ENCODE results near the gene ATP8B2.

DNA sequence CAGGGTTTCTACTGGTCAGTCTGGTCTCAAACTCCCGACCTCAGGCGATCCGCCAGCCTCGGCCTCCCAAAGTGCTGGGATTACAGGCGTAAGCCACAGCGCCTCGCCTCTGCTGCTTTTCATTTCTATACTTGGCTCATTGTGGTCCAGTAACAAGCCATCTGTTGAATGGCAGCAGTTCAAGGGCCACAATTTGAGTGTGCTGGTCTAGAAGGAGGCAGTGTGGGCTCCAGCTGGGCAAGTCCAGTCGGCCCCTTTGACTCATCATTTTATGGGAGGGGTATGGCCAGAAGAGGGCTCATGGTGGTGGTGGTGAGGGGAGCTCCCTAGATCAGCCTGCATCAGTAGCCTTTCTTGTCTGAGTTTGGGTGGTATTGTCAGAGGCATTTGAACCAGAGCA, 33.2 kb downstream of the ATP8B2 start:
- TF ChIP-seq, protein P1, sequence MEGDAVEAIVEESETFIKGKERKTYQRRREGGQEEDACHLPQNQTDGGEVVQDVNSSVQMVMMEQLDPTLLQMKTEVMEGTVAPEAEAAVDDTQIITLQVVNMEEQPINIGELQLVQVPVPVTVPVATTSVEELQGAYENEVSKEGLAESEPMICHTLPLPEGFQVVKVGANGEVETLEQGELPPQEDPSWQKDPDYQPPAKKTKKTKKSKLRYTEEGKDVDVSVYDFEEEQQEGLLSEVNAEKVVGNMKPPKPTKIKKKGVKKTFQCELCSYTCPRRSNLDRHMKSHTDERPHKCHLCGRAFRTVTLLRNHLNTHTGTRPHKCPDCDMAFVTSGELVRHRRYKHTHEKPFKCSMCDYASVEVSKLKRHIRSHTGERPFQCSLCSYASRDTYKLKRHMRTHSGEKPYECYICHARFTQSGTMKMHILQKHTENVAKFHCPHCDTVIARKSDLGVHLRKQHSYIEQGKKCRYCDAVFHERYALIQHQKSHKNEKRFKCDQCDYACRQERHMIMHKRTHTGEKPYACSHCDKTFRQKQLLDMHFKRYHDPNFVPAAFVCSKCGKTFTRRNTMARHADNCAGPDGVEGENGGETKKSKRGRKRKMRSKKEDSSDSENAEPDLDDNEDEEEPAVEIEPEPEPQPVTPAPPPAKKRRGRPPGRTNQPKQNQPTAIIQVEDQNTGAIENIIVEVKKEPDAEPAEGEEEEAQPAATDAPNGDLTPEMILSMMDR (IDR thresholded peaks at IDR 0.05 in 4 of 5, conservative IDR thresholded peaks at IDR 0.05 in 1 of 5) = no peak
- no peak for TF ChIP-seq POLR2A (IDR thresholded peaks at IDR 0.05)

Measured in gastrocnemius medialis (tissue), 4 donors.